ENCODE measurements around the gene VIL1.
A peak's percentile ranks its signal among the peaks of the same experiment; 100 is the strongest.

DNA sequence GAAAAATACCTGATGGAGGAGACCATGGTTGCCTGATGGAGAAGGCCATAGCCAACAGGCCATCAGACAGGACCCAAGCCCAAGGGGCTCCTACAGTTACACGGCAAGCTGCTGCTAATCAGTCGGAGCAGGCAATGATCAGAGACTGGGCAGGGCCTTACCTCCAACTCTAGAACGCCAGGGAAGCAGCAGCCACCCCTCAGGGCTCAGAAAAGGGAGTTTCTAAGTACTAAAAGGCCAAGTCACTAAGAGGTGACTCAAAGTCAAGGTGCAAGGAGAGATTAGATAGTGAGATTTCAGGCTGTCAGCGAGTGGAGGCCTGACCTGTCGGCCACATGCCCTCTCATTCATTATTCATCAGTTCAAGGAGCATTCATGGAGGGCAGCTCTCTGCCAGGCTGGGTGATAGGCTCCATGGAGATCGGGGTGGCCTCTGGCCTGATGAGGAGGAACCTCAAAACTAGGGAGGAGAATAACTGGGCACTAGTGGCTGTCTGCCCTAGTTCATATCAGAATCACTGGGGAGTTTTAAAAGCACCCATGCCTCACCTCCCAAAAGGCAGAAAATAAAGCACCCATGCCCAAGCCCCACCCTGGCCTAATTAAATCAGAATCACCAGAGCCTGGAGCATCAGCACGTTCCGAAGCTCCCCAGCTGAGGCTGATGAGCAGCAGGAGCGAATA, 3.6 kb downstream of the VIL1 start:
- TF ChIP-seq, protein P1, sequence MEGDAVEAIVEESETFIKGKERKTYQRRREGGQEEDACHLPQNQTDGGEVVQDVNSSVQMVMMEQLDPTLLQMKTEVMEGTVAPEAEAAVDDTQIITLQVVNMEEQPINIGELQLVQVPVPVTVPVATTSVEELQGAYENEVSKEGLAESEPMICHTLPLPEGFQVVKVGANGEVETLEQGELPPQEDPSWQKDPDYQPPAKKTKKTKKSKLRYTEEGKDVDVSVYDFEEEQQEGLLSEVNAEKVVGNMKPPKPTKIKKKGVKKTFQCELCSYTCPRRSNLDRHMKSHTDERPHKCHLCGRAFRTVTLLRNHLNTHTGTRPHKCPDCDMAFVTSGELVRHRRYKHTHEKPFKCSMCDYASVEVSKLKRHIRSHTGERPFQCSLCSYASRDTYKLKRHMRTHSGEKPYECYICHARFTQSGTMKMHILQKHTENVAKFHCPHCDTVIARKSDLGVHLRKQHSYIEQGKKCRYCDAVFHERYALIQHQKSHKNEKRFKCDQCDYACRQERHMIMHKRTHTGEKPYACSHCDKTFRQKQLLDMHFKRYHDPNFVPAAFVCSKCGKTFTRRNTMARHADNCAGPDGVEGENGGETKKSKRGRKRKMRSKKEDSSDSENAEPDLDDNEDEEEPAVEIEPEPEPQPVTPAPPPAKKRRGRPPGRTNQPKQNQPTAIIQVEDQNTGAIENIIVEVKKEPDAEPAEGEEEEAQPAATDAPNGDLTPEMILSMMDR (IDR thresholded peaks at IDR 0.05), result no peak
- TF ChIP-seq POLR2A (IDR thresholded peaks at IDR 0.05), result peak; percentile 79 to 89
